Body of pancreas (tissue), 4 donors: Measurements from ENCODE around the gene PECR. TPM values are rescaled to one million over a fixed set of nuclear protein-coding genes. Genes with fewer than 3 reads are reported as not detected.

Experiments
- ATAC-seq: fragments of 150-250 bp; one replicate; pipeline ENCODE4 v1.9.1; 2016
- DNase-seq, 4 donors: peaks; one replicate each; pipeline ENCODE4 v3.0.0-alpha.2; 2019
- H3K27ac ChIP-seq, 4 donors: fragments of 200-600 bp; sonication (generic); 1 replicate in 3 of 4; 2 replicates in 1 of 4; pipeline versions ENCODE4 v1.5.1 to v1.6.1; 2016 to 2019; ENCODE audit warnings: mild to moderate bottlenecking in 1 of 4, mixed read lengths in 1 of 4, moderate library complexity in 1 of 4
- H3K27me3 ChIP-seq, 2 donors: fragments of 200-600 bp; sonication (generic); one replicate each; pipeline ENCODE4 v1.6.0; 2016; ENCODE audit warnings: mild to moderate bottlenecking in 1 of 2
- H3K36me3 ChIP-seq, 2 donors: fragments of 200-600 bp; sonication (generic); replicated peaks in 1 of 2; 2 replicates each; pipeline ENCODE4 v1.5.1; 2016; ENCODE audit warnings: low read depth in 2 of 2; ENCODE audit not compliant: insufficient read depth in 1 of 2
- H3K4me1 ChIP-seq: fragments of 200-600 bp; sonication (generic); one replicate; pipeline ENCODE4 v1.6.0; 2016
- H3K4me3 ChIP-seq, 2 donors: fragments of 200-600 bp; sonication (generic); 1 replicate in 1 of 2; 2 replicates in 1 of 2; pipeline ENCODE4 v1.5.1; 2016 to 2019
- H3K9me3 ChIP-seq, 3 donors: fragments of 200-600 bp; sonication (generic); 1 replicate in 2 of 3; 2 replicates in 1 of 3; pipeline ENCODE4 v1.5.1; 2016
- CTCF ChIP-seq, 7 experiments: fragments of 450-650 bp in 4 of 7; fragments of 200-600 bp in 3 of 7; sonication (generic) in 3 of 7; IDR thresholded peaks; one replicate each; pipeline ENCODE4 v1.5.1; 2016 to 2019; ENCODE audit warnings: antibody characterized with exemption in 7 of 7
- POLR2A ChIP-seq, 3 donors: fragments of 450-650 bp; IDR thresholded peaks; one replicate each; pipeline ENCODE4 v1.6.1; 2016; ENCODE audit warnings: antibody characterized with exemption in 3 of 3, mild to moderate bottlenecking in 2 of 3
- WGBS, 2 donors: methylation state at CpG; one replicate each; pipeline ENCODE4 v1.1.5; 2017; 5-methylcytosine and 5-hydroxymethylcytosine counted together
- intact Hi-C: fragments of 100-400 bp; cut with DNase I; formaldehyde crosslinking; loops from one replicate; pipeline ENCODE4 v1.15.1; 2023
- total RNA-seq, 2 donors: library from RNA; depleted of rRNA; stranded (reverse); fragments of >200 nt; gene quantifications; one replicate each; pipeline ENCODE4 v1.1.0, GENCODE V29; 2016

PECR gene
- total RNA-seq, 2 donors from 2014 or later = 5.9 to 6.5 TPM

- H3K9me3 ChIP-seq = no peaks in the 10 kb centered on the region
- no peaks in the 10 kb centered on the region for H3K4me1 ChIP-seq
- no peak for DNase-seq
- ATAC-seq = no peak
- H3K4me3 ChIP-seq = no peak overlapping the region
- H3K27ac ChIP-seq = no peak overlapping the region
- TF ChIP-seq CTCF (IDR thresholded peaks at IDR 0.05) = no peak
- no peak for TF ChIP-seq POLR2A (IDR thresholded peaks at IDR 0.05)
- intact Hi-C loops = no loop called here
- WGBS, 2 donors = 73 to 75% methylated on average over 7 of the region's 7 CpGs
- no peaks in the 10 kb centered on the region for H3K36me3 ChIP-seq
- H3K27me3 ChIP-seq = no peaks in the 10 kb centered on the region
Observed at GRCh38 chr2:216021768-216022565, 59.6 kb downstream of the PECR start.

- DNase-seq (no peak), ATAC-seq (no peak)
- Histone ChIP-seq H3K4me1 (no peaks in the 10 kb centered on the region), H3K27me3 (no peaks in the 10 kb centered on the region), H3K9me3 (no peaks in the 10 kb centered on the region), H3K36me3 (no peaks in the 10 kb centered on the region), H3K27ac (no peak overlapping the region), H3K4me3 (no peak overlapping the region)
- WGBS, 2 donors = 89 to 91% methylated on average over 3 of the region's 3 CpGs
- intact Hi-C loops = no loop called here
- TF ChIP-seq CTCF (IDR thresholded peaks at IDR 0.05) = no peak
- TF ChIP-seq POLR2A (IDR thresholded peaks at IDR 0.05) = no peak
Observed at GRCh38 chr2:216018709-216019108, 62.9 kb downstream of the PECR start.

- Histone ChIP-seq H3K27ac (no peak overlapping the region), H3K27me3 (no peaks in the 10 kb centered on the region), H3K9me3 (no peaks in the 10 kb centered on the region), H3K36me3 (no peaks in the 10 kb centered on the region), H3K4me3 (no peak overlapping the region), H3K4me1 (peaks cover 2% of the 10 kb centered on the region)
- no peak for ATAC-seq
- no peak for DNase-seq
- 74 to 81% methylated on average over 4 of the region's 4 CpGs for WGBS, 2 donors
- TF ChIP-seq CTCF (IDR thresholded peaks at IDR 0.05) (no peak), POLR2A (IDR thresholded peaks at IDR 0.05) (no peak)
- intact Hi-C loops = no loop called here
Observed at GRCh38 chr2:216017365-216017764, 64.2 kb downstream of the PECR start.

- DNase-seq (no peak), ATAC-seq (no peak)
- Histone ChIP-seq H3K9me3 (no peaks in the 10 kb centered on the region), H3K27me3 (no peaks in the 10 kb centered on the region), H3K27ac (no peak overlapping the region), H3K36me3 (no peaks in the 10 kb centered on the region), H3K4me1 (peaks cover 7% of the 10 kb centered on the region), H3K4me3 (no peak overlapping the region)
- no peak for TF ChIP-seq CTCF (IDR thresholded peaks at IDR 0.05)
- no peak for TF ChIP-seq POLR2A (IDR thresholded peaks at IDR 0.05)
- WGBS, 2 donors = 41 to 44% methylated on average over 1 of the region's 1 CpG
- intact Hi-C loops = no loop called here
Observed at GRCh38 chr2:216016581-216016980, 65.0 kb downstream of the PECR start.
